ENCODE results near the gene ANKUB1.

The ANKUB1 gene

DNA sequence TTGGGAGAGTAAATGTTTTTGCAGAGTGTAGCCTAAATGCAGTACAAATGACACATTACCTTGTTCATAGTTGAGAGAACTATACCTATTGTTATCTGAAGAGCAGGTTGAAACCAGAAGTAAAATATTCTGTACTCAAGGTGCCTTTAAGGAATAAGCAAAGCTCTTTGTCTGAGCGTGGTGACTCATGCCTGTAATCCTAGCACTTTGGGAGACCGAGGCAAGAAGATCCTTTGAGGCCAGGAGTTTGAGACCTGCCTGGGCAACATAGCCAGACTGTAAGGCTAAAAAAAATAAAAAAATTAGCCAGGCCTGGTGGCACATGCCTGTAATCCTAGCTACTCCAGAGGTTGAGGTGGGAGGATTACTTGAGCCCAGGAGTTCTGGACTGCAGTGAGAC lies 18.5 kb upstream of the ANKUB1 start:
- in situ Hi-C loops (cut with MboI; ENCODE audit: low sequenced_read_pairs): no loop called here

DNA sequence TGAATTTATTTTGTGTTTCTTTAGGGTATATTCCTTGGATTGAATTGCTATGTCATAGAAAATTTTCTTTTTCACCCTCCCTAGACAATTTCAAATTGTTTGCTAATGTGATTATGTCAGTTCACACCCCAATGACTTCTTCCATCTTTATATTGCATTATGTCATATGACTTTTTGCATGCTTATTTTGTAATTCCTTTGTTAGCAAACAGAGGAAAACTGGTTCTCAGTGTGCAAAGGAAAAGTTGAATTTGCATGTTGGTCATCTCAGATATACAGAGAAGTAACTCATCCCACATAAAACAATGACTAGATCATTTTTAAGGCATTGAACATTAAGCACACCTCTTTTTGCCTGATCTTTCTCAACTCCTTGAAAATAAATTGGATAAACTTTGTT lies 17.3 kb upstream of the ANKUB1 start:
- in situ Hi-C loops (cut with MboI; ENCODE audit: low sequenced_read_pairs): no loop called here

DNA sequence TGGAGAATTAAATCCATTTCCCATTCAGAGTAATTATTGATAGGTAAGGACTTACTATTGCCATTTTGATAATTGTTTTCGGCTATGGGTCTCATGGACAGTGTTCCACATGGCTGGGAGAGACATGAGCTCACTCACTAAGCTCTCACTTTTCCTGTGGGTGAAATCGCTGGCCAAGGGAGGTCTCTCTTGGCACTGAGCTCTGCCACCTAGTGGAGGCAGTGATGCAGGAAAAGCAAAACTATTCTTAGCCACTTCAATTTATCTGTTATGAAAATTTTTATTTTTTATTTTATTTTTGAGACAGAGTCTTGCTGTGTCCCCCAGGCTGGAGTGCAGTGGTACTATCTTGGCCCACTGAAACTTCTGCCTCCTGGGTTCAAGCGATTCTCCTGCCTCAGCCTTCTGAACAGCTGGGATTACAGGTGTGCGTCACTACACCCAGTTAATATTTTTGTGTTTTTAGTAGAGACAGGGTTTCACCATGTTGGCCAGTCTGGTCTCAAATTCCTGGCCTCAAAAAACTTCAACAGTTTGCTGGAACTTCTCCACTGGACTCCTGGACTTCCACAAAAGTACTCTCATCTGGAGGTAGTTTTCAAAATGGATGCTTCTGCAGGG lies 16.0 kb upstream of the ANKUB1 start:
- in situ Hi-C loops (cut with MboI; ENCODE audit: low sequenced_read_pairs): no loop called here

DNA sequence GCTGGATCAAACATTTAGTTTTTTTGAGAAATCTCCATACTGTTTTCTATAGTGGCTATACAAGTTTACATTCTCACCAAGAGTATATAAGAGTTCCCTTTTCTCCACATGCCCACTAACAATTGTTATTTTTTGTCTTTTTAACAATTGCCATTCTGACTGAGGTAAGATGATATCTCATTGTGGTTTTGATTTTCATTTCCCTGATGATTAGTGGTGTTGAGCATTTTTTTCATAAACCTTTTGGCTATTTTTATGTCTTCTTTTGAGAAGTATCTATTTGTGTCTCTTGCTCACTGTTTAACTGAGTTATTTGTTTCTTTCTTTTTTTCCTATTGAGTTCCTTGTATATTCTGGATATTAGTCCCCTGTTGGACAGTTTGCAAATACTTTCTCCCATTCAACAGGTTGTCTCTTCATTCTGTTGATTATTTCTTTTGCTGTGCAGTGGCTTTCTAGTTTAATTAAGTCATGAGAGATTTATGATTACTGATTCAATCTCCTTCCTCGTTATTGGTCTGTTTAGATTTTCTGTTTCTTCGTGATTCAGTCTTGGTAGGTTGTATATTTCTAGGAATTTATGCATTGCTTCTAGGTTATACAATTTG lies 13.9 kb upstream of the ANKUB1 start:
- in situ Hi-C loops (cut with MboI; ENCODE audit: low sequenced_read_pairs): no loop called here

DNA sequence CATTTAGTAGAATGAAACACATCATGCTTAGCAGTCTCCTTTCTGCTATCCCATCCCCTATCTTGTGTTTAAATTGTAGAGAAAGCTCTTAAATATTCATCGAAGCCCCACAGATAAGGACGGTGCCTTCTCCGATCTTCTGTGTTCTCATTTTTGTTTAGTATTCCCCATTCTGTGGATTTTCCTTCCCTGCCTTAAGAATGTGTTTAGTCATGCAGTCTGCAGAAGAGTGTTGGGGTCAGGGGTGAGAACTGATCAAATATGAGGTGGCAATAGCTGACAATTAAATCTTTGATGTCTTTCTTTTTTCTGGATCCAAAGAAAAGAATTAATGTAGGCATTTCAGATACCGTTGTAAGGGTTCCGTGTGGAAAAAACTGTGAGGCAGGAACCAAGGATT lies 9.3 kb upstream of the ANKUB1 start:
- in situ Hi-C loops (cut with MboI; ENCODE audit: low sequenced_read_pairs): no loop called here

DNA sequence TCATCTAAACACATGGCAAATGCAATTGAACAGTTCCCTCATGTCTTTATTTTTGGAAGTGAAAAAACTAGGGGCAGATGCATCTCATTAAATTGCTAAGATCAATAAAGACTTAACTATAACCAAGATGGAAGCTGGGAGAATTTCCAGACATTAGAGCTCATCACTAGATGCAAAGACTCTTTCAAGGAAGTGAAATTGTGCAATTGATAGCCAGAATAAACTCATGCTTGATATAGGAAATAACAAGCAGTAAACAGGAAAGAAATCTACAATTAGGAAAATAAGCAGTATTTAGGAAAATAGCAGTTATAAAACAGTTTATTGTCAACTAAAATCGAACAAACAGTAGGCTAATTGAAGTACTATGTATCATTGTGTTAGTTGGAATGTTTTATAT lies 8.8 kb upstream of the ANKUB1 start:
- in situ Hi-C loops (cut with MboI; ENCODE audit: low sequenced_read_pairs): no loop called here

DNA sequence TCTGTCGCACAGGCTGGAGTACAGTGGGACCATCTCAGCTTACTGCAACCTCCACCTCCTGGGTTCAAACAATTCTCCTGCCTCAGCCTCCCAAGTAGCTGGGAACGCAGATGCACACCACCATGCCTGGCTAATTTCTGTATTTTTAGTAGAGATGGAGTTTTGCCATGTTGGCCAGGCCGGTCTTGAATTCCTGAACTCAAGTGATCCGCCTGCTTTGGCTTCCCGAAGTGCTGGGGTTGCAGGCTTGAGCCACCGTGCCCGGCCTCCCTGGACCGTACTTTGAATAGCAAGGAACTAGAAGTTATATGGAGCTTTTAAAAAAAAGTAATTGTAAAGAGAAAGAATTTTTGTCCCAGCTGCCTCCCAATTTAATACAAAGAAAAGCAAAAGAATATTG lies 8.3 kb upstream of the ANKUB1 start:
- in situ Hi-C loops (cut with MboI; ENCODE audit: low sequenced_read_pairs): no loop called here

DNA sequence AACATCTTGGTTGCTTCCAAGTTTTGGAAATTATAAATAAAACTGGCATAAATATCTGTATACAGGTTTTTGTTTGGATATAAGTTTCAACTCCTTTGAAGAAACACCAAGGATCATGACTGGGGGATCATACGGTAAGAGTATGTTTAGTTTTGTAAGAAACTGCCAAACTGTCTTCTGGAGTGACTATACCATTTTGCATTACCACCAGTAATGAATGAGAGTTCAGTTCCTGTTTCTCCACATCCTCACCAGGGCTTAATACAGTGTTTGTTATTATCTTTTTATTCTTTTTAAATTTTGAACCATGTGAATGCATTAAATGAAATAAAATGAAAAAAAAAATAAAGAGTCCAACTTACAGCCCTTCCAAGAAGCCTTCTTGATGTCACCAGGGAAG lies 3.7 kb upstream of the ANKUB1 start:
- in situ Hi-C loops (cut with MboI; ENCODE audit: low sequenced_read_pairs): no loop called here

DNA sequence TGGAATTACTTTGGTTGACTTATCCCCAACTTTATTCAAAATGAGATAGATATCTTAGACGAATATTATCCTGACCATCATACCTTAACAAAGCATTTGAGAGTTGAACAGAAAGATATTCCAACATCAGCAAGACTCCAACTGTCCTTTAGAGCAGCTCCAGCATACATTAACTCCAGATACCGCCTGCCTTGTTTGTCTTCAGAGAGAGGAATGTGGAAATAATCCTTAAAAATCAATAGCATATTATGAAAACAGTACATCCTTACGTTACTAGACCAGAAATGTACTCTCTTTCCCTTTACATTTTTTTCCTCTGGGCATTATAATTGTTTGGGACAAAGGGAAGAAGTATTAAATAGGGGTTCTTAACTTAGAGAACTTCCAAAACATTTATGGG lies 1.7 kb downstream of the ANKUB1 start:
- in situ Hi-C loops (cut with MboI; ENCODE audit: low sequenced_read_pairs): no loop called here

DNA sequence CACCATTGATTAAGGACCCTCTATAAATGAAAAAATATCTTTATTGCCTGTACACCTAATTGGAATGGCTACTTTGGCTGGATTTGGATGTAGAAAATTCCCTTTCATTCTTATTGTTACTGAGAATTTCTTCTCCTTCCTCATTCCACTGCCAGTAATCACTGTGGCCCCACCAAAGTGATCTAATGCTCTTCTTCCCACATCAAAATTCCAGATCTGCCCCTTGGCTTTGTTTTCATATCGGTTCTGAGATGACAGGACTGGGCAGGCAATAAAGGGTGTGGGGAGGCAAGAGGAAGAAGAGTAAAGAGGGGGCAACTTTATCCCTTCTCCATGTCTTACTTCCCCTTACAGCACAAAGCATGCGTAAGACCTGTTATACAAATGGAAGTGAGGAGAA lies 2.1 kb downstream of the ANKUB1 start:
- in situ Hi-C loops (cut with MboI; ENCODE audit: low sequenced_read_pairs): no loop called here

DNA sequence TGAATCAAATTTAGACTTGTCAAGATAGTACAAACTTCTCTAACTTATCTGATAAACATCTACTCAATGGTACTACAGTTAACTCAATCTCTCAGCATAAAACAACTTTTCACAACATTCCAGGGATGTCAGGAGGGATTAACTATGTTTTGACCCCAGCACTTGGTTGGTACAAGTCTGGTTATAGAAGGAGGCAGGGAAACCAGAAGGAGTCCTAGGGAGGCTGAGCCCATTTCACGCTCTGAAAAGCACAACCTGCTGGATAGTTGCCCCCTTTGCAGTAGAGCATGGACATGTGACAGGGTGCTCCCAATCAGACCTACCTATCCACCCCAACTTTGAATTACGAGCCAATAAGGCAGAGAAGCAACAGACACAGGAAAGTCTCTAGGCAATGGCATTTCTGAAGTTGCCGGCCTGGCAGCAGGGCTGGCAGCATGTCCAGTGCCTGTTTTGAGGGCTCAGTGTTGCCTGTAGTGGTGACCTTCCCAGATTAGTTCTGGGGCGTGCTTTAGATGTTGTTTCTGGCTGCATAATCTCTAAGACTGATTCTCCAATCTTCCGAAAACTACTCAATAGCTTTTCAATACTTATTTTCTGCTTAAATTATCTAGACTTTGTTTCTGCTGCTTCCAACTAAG lies 8.2 kb downstream of the ANKUB1 start:
- in situ Hi-C loops (cut with MboI; ENCODE audit: low sequenced_read_pairs): no loop called here

DNA sequence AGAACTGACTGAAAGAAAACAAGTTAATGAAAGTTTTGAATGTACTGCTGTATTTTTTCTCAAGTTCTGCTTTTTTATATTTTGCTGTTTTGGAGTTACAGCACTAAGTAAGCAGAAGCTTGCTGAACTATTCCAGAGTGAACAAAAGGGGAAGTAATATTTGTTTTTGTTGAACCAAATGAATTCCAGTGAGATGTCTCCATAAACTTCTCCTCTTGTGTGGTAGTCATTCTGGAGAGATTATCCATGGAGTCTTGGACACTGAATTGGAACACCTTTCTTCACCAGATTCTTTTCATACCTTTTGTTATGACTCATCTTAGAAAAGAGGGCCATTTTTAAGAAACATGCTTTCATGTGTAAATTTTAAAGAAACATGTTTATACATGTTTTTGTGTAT lies 8.8 kb downstream of the ANKUB1 start:
- in situ Hi-C loops (cut with MboI; ENCODE audit: low sequenced_read_pairs): no loop called here

DNA sequence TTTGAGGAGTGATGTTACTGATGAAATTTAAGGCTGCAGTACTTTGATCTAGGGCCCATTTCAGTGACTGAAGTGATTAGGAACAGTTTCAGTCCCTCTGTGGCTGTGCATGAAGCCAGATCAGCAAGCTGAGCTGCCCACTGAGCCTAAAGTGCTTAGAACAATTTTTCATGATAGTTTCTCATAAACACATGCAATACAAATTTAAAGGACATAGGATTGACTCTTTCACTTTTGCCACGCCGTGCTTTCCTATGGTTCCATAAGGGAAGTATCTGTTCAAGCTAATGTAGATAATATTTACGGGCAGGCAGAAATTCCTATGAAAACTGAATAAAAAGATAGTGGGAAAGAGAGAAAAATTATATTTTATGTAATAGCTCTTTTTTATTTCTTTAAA lies 10.6 kb downstream of the ANKUB1 start:
- in situ Hi-C loops (cut with MboI; ENCODE audit: low sequenced_read_pairs): no loop called here

DNA sequence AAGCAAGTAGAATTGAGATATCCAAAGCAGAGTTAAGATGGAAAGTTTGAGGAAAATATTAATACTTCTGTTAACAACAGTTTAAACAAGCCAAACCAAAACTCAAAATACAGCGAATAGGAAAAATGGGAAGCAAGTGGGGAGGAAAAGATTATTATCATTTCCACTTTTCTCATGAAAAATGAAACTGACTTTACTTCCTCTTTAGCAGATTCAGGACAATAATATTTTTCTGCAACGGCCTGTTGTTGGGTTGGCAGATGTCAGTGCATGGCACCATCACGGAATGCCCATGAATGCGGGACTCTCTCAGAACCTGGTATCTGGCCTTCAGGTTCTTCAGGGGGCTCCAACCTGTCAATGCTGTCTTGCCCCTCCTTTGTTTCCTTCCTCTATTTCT lies 11.1 kb downstream of the ANKUB1 start:
- in situ Hi-C loops (cut with MboI; ENCODE audit: low sequenced_read_pairs): no loop called here

DNA sequence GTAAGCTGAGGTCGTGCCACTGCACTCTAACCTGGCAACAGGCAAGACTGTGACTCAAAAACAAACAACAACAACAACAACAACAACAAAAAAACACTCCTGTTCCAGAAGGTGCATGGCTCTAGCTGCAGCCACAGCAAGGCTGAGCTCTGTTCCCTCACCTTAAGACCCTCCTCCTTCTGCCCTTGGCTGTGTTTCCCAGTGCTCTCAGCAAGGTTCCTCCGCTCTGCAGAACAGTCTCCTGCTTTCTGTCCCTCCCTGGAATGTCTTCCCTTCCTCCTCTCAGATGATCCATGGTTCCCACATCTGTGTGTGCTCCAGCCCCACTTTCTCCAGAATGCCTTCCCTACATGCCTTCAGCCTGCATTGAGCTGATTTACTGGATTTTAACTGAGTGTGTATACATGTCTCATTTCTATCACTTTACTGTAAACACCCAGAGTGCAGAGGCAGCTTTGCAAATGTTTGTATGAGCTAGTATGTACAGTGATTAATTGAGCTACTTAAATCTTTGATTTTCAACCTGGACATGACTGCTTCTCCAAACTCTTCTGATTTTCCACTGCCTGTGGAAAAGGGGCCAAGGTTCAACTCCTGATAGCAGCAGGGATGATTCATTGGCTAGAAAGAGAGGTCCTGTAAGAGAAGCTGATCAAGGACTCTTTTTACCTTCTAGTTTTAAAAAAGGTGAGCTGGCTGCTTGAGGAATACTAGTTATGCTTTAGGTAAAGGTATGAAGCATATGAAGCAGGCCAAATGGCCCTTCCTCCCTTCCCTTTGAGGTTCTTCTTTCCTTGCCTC lies 14.7 kb downstream of the ANKUB1 start:
- in situ Hi-C loops (cut with MboI; ENCODE audit: low sequenced_read_pairs): no loop called here

DNA sequence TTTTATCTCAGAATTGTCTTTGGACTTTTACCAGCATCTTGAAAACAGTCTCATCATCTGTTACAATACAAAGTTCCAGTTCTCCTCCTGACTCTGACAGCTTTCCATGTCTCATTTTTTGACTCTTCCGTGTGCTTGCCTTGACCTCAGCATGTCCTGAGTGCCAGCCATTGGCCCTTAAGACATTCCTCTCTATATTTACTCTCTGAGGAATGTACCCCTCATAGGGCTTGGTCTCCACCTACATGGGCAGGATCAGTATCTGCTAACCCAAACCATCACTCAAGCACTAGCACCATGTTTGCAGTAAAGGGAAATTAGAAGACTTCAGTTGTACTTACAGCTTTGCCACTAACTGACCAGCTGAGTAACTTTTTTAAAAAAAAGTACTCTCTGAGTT lies 16.2 kb downstream of the ANKUB1 start:
- in situ Hi-C loops (cut with MboI; ENCODE audit: low sequenced_read_pairs): no loop called here

DNA sequence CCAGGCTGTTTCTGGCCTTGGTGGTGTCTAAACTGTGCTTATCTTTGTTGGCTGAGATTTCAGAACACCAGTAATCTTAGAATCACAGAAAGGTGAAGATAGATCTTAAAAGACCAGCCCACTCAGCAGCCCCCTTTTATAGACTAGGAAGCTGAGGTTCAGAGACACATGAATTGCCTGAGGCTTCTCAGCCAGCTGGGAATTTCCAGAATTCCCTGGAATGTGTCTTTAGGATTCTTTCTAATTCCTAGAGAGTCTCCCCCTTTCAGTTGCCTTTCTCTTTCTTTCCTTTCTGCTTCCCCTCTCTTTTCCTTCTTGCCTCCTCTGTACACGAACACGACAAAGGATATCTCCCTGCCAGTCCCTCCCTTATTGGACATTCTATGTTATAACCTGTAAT lies 19.5 kb downstream of the ANKUB1 start:
- in situ Hi-C loops (cut with MboI; ENCODE audit: low sequenced_read_pairs): no loop called here

DNA sequence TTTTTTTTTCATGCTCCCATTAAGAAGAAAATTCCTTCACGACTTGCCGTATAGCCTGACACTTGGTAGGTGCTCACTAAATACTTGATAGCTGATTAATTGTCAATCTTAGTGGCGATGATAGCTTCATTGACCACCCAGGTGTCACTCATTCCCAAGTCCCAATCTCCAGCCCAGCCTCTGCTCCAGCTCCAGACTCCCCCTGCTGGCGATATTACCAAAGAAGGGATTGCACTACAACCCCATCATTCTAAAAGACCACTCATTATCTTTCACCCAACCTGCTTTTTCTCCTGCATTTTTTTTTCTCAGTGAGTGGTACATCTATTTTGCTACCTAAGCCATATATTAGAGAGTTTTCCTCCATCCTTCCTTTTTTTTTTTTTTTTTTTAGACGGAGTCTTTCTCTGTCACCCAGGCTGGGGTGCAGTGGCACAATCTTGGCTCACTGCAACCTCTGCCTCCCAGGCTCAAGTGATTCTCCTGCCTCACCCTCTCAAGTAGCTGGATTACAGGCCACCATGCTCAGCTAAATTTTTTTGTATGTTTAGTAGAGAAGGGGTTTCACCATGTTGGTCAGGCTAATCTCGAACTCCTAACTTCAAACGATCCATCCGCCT lies 20.6 kb downstream of the ANKUB1 start:
- in situ Hi-C loops (cut with MboI; ENCODE audit: low sequenced_read_pairs): no loop called here

DNA sequence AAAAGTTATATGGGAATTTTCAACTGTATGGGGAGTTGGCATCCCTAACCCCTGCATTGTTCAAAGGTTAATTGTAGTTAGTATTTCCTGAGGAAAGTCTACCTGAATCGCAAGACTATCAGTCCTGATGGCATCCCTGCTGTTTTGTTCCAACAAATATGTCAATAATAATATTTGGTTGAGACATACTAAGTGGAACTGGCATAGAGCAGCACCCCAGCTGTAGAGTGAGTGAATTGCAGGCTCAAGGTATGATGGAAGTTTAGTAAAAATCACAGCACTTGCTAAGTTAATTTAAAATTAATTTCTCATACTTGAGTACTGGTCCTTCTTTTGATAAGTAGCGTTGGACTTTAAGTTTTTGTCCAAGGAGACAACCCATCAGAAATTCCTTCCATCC lies 22.1 kb downstream of the ANKUB1 start:
- in situ Hi-C loops (cut with MboI; ENCODE audit: low sequenced_read_pairs): no loop called here

DNA sequence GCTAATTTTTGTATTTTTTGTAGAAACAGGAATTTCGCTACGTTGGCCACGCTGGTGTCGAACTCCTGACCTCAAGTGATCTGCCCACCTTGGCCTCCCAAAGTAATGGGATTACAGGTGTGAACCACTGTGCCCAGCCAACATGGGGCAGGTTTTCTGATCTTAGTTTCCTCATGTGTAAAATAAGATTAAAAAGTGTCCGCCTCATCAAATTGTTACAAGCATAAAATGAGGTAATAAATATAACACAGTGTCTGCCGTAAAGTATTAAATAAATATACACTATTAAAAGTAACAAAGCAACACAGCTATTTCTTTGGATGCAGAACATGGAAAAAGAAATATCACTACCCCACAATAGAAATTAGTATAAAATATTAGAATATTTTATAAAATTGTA lies 23.6 kb downstream of the ANKUB1 start:
- in situ Hi-C loops (cut with MboI; ENCODE audit: low sequenced_read_pairs): no loop called here

DNA sequence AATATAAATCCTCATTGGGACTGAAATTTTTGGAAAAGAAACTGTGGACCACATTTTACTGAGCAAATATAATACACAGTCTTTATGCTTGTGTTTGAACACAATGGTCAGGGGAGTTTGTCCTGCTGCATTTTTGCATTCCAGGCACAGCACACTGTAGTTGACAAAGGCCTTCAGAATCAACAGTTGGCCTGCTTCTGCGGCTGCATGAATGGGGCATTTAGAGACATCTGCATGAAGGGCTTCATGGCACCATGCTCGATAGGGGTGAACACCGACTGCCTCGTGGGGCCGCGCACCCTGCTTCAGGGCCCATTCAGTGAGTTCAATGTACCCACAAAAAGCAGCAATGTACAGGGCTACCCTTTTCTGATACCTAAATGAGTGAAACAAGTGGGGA lies 24.6 kb downstream of the ANKUB1 start:
- in situ Hi-C loops (cut with MboI; ENCODE audit: low sequenced_read_pairs): no loop called here
